Upper lobe of left lung (tissue), 6 donors: ENCODE data around the gene ADNP2. TPM values are rescaled to one million over a fixed set of nuclear protein-coding genes. Genes with fewer than 3 reads are reported as not detected.

Experiments used
- ATAC-seq, 2 donors: fragments of 200-7000 bp; cut with Tn5 transposase; one replicate each; pipeline ENCODE4 v1.9.1; 2022; ENCODE audit warnings: mild to moderate bottlenecking in 2 of 2, moderate library complexity in 2 of 2; ENCODE audit not compliant: low FRiP score in 2 of 2
- DNase-seq, 2 donors: peaks; one replicate each; pipeline ENCODE4 v3.0.0-alpha.2; 2019 to 2020
- H3K27ac ChIP-seq, 4 donors: fragments of 200-600 bp; sonication (generic); one replicate each; pipeline ENCODE4 v1.5.1; 2016 to 2019
- H3K27me3 ChIP-seq, 4 donors: fragments of 200-600 bp; sonication (generic); one replicate each; pipeline ENCODE4 v1.5.1; 2017 to 2019
- H3K36me3 ChIP-seq, 4 donors: fragments of 200-600 bp; sonication (generic); one replicate each; pipeline ENCODE4 v1.5.1; 2016 to 2019
- H3K4me1 ChIP-seq, 4 donors: fragments of 200-600 bp; sonication (generic); one replicate each; pipeline ENCODE4 v1.5.1; 2018 to 2019
- H3K4me3 ChIP-seq, 4 donors: fragments of 200-600 bp; sonication (generic); one replicate each; pipeline ENCODE4 v1.5.1; 2017 to 2019; ENCODE audit warnings: mild to moderate bottlenecking in 2 of 4, moderate library complexity in 1 of 4
- H3K9me3 ChIP-seq, 4 donors: fragments of 200-600 bp; sonication (generic); one replicate each; pipeline ENCODE4 v1.5.1; 2018 to 2019
- EP300 ChIP-seq, 4 donors: sonication (generic); formaldehyde crosslinking; IDR thresholded peaks; one replicate each; pipeline ENCODE4 v1.5.1; 2017; ENCODE audit warnings: antibody characterized with exemption in 4 of 4, control low read depth in 2 of 4
- POLR2A ChIP-seq, 4 donors: fragments of 450-650 bp; IDR thresholded peaks; one replicate each; pipeline ENCODE4 v1.5.1; 2016 to 2017; ENCODE audit warnings: antibody characterized with exemption in 4 of 4, mild to moderate bottlenecking in 2 of 4
- POLR2AphosphoS5 ChIP-seq, 2 donors: sonication (generic); formaldehyde crosslinking; IDR thresholded peaks; one replicate each; pipeline ENCODE4 v1.5.1; 2017; ENCODE audit warnings: antibody characterized with exemption in 2 of 2
- WGBS, 2 donors: methylation state at CpG; one replicate each; pipeline ENCODE4 v1.1.5; 2017 to 2018; 5-methylcytosine and 5-hydroxymethylcytosine counted together
- total RNA-seq, 6 donors: library from RNA; depleted of rRNA in 4 of 6; stranded (reverse); fragments of >200 nt in 4 of 6; gene quantifications; one replicate each; pipeline versions ENCODE4 v1.1.0 to v1.2.1, GENCODE V29; 2016 to 2021
- TF ChIP-seq, protein P1 (sequence below), 6 experiments: fragments of 450-650 bp in 4 of 6; fragments of 200-600 bp in 2 of 6; sonication (generic) in 2 of 6; IDR thresholded peaks; one replicate each; pipeline ENCODE4 v1.5.1; 2016 to 2019; ENCODE audit warnings: antibody characterized with exemption in 6 of 6
- donor health status: DM: no; HTN: no; CAD: no; lungs with moderate emphysema.
- donor health status: DM: no; HTN: yes; CAD: no; lungs with severe emphysema.

The ADNP2 gene
- total RNA-seq, 6 donors from 2014 or later, result 12.4 to 26.6 (median 16.1) TPM

DNA sequence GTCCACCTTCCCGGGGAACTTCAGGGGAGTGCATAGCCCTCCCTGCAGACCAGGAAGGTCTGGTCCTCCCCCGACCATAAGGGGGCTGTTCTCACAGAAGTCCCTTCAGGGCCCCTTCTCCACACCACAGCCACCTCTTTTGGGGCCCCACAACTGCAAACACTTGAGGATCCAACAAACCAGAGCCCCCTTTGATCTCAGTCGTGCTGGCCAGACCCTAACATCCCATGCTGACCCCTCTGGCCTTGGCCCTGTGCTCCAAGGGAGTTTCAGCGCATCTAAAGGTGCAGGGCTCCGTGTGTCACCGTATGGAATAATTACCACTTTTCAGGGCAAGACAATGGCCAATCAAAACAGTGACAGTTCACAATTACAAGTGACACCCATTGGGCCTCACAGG is 57.7 kb downstream of the ADNP2 start:
- TF ChIP-seq POLR2A (IDR thresholded peaks at IDR 0.05), result no peak
- TF ChIP-seq POLR2AphosphoS5 (IDR thresholded peaks at IDR 0.05), result no peak
- TF ChIP-seq EP300 (IDR thresholded peaks at IDR 0.05), result no peak
- TF ChIP-seq, protein P1, sequence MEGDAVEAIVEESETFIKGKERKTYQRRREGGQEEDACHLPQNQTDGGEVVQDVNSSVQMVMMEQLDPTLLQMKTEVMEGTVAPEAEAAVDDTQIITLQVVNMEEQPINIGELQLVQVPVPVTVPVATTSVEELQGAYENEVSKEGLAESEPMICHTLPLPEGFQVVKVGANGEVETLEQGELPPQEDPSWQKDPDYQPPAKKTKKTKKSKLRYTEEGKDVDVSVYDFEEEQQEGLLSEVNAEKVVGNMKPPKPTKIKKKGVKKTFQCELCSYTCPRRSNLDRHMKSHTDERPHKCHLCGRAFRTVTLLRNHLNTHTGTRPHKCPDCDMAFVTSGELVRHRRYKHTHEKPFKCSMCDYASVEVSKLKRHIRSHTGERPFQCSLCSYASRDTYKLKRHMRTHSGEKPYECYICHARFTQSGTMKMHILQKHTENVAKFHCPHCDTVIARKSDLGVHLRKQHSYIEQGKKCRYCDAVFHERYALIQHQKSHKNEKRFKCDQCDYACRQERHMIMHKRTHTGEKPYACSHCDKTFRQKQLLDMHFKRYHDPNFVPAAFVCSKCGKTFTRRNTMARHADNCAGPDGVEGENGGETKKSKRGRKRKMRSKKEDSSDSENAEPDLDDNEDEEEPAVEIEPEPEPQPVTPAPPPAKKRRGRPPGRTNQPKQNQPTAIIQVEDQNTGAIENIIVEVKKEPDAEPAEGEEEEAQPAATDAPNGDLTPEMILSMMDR (IDR thresholded peaks at IDR 0.05), result no peak
- Histone ChIP-seq H3K4me3 (no peak overlapping the region), H3K36me3 (no peaks in the 10 kb centered on the region), H3K27ac (no peak overlapping the region), H3K27me3 (no peaks in the 10 kb centered on the region), H3K4me1 (peaks cover 0 to 6% (median 5%) of the 10 kb centered on the region in 4 donors), H3K9me3 (peaks cover 0 to 14% (median 2%) of the 10 kb centered on the region in 4 donors)
- ATAC-seq, result no peak
- WGBS, 2 donors, result 71 to 100% methylated on average over 1 to 6 of the region's 6 CpGs
- no peak for DNase-seq

DNA sequence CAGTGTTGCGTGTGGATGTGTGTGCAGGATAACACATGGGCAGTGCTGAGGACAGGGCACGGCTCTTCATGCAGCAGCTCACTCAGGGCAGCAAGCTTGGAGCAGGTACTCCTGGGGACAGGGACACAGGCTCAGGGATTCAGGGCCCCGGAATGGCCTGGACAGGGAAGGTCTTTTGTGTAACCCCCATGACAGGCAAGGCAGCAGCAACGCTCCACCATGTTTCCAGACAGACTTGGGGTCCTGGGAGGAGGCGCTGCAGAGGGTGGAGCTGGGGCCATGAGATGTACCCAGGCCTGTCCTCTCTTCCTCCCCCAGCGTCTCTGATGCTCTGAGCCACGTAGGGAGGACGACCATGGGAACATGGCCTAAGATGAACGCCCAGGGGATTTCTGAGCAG is 58.3 kb downstream of the ADNP2 start:
- Histone ChIP-seq H3K36me3 (no peaks in the 10 kb centered on the region), H3K27ac (no peak overlapping the region), H3K4me1 (peaks cover 0 to 6% (median 5%) of the 10 kb centered on the region in 4 donors), H3K4me3 (no peak overlapping the region), H3K27me3 (no peaks in the 10 kb centered on the region), H3K9me3 (peaks cover 0 to 14% (median 2%) of the 10 kb centered on the region in 4 donors)
- ATAC-seq (no peak), DNase-seq (no peak)
- TF ChIP-seq, protein P1 (IDR thresholded peaks at IDR 0.05), result no peak
- TF ChIP-seq POLR2A (IDR thresholded peaks at IDR 0.05) (no peak), POLR2AphosphoS5 (IDR thresholded peaks at IDR 0.05) (no peak), EP300 (IDR thresholded peaks at IDR 0.05) (no peak)
- WGBS, 2 donors, result 87 to 88% methylated on average over 3 to 9 of the region's 9 CpGs

DNA sequence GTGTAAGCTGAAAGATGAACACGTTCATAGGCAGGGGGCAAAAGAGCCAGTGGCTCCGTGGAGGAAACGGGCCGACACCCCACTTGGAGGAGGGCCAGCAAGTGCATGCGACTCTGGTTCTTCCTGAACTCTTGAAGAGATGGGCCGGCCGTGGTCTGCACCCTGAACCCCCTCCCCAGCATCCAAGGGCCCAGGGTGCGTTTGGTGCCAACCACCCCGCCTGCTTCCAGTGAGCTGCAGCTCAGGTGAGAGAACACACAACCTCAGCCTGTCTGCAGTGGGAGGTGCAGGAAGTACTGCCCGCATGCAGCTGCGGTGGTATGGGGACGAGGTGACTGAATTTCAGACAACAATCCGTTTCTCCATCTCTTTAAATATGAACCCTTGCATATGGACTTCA is 58.9 kb downstream of the ADNP2 start:
- Histone ChIP-seq H3K36me3 (no peaks in the 10 kb centered on the region), H3K27ac (no peak overlapping the region), H3K27me3 (no peaks in the 10 kb centered on the region), H3K4me3 (no peak overlapping the region), H3K4me1 (peaks cover 0 to 6% (median 5%) of the 10 kb centered on the region in 4 donors), H3K9me3 (peaks cover 0 to 14% (median 2%) of the 10 kb centered on the region in 4 donors)
- no peak for DNase-seq
- 51 to 53% methylated on average over 13 of the region's 13 CpGs for WGBS, 2 donors
- TF ChIP-seq, protein P1 (IDR thresholded peaks at IDR 0.05), result no peak
- TF ChIP-seq POLR2AphosphoS5 (IDR thresholded peaks at IDR 0.05) (no peak), POLR2A (IDR thresholded peaks at IDR 0.05) (no peak), EP300 (IDR thresholded peaks at IDR 0.05) (no peak)
- no peak for ATAC-seq

DNA sequence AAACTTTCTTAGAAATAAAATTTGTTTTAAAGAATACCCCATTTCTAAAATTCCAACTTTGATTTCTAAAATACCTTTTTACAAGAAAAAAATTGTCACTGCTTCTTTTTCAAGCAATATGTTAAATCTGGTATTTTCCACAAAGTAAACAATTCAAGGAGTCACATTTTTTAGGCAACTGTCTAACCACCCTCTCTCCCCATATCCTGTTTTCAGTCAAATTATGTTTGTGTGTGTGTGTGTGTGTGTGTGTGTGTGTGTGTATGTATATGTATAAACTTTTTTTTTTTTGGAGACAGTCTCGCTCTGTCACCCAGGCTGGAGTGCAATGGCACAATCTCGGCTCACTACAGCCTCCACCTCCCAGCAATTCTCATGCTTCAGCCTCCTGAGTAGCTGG is 59.3 kb downstream of the ADNP2 start:
- Histone ChIP-seq H3K27ac (no peak overlapping the region), H3K9me3 (peaks cover 0 to 14% (median 2%) of the 10 kb centered on the region in 4 donors), H3K4me1 (peaks cover 0 to 6% (median 5%) of the 10 kb centered on the region in 4 donors), H3K4me3 (no peak overlapping the region), H3K36me3 (no peaks in the 10 kb centered on the region), H3K27me3 (no peaks in the 10 kb centered on the region)
- no peak for DNase-seq
- ATAC-seq, result no peak
- no peak for TF ChIP-seq POLR2AphosphoS5 (IDR thresholded peaks at IDR 0.05)
- 66 to 84% methylated on average over 2 of the region's 2 CpGs for WGBS, 2 donors

DNA sequence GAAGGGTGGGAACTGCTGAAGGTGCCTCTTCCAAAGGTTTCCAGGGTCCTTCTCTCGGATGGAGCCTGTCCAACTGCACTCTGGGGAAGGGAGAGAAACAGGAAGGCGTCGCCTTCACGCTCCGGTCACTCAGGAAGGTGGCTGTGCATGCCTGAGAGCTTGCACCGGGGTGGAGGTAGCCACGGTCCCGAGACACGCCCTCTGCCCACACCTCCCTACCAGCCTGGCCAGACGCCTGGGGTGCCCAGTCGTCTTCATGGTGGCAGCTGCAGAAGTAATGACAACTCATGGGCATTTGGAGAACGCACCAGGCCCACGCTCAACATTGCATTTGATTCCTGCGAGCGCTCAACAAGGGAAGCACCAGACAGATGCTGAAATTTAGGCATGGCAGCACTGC is 59.9 kb downstream of the ADNP2 start:
- Histone ChIP-seq H3K36me3 (no peaks in the 10 kb centered on the region), H3K27me3 (no peaks in the 10 kb centered on the region), H3K4me3 (no peak overlapping the region), H3K9me3 (peaks cover 0 to 13% (median 2%) of the 10 kb centered on the region in 4 donors), H3K27ac (no peak overlapping the region), H3K4me1 (peaks cover 0 to 6% (median 5%) of the 10 kb centered on the region in 4 donors)
- no peak for DNase-seq
- TF ChIP-seq, protein P1 (IDR thresholded peaks at IDR 0.05), result no peak
- TF ChIP-seq EP300 (IDR thresholded peaks at IDR 0.05) (no peak), POLR2AphosphoS5 (IDR thresholded peaks at IDR 0.05) (no peak), POLR2A (IDR thresholded peaks at IDR 0.05) (no peak)
- ATAC-seq, result no peak
- WGBS, 2 donors, result 75 to 82% methylated on average over 12 to 15 of the region's 15 CpGs
